Prostate gland (tissue), 2 donors: Measurements from ENCODE around the gene STOM. TPM values are rescaled to one million over a fixed set of nuclear protein-coding genes. Genes with fewer than 3 reads are reported as not detected.

Source experiments
- DNase-seq: peaks from one replicate; pipeline ENCODE4 v3.0.0-alpha.2; 2019; ENCODE audit warnings: low spot score
- H3K27ac ChIP-seq, 2 donors: fragments of 200-600 bp; sonication (generic); 2 replicates each; pipeline ENCODE4 v1.5.1; 2017 to 2019
- H3K27me3 ChIP-seq: fragments of 200-600 bp; sonication (generic); replicated peaks from 2 replicates; pipeline ENCODE4 v1.5.1; 2019; ENCODE audit not compliant: insufficient read depth
- H3K36me3 ChIP-seq, 2 donors: fragments of 200-600 bp; sonication (generic); 1 replicate in 1 of 2; 2 replicates in 1 of 2; pipeline versions ENCODE4 v1.5.1 to v1.8.1; 2017 to 2019
- H3K4me1 ChIP-seq: fragments of 200-600 bp; sonication (generic); replicated peaks from 2 replicates; pipeline ENCODE4 v1.5.1; 2019
- H3K4me3 ChIP-seq, 2 donors: fragments of 200-600 bp; sonication (generic); 2 replicates each; pipeline ENCODE4 v1.5.1; 2017 to 2019
- H3K9me3 ChIP-seq: fragments of 200-600 bp; sonication (generic); 2 replicates; pipeline ENCODE4 v1.5.1; 2017
- POLR2A ChIP-seq: fragments of 450-650 bp; IDR thresholded peaks from one replicate; pipeline ENCODE4 v1.6.1; 2016; ENCODE audit warnings: antibody characterized with exemption, mild to moderate bottlenecking
- POLR2AphosphoS5 ChIP-seq: sonication (generic); formaldehyde crosslinking; IDR thresholded peaks from one replicate; pipeline ENCODE4 v1.6.1; 2017; ENCODE audit warnings: antibody characterized with exemption
- WGBS: methylation state at CpG from one replicate; pipeline ENCODE4 v1.1.5; 2018; 5-methylcytosine and 5-hydroxymethylcytosine counted together
- intact Hi-C: fragments of 100-400 bp; cut with DNase I; formaldehyde crosslinking; loops from one replicate; pipeline ENCODE4 v1.14.2; 2022
- total RNA-seq, 2 donors: library from RNA; depleted of rRNA; stranded (reverse); fragments of >200 nt; gene quantifications; one replicate each; pipeline ENCODE4 v1.1.0, GENCODE V29; 2016
- TF ChIP-seq, protein P1 (sequence below), 4 experiments: fragments of 200-600 bp in 2 of 4; fragments of 450-650 bp in 2 of 4; sonication (generic) in 2 of 4; IDR thresholded peaks; 1 replicate in 3 of 4; 2 replicates in 1 of 4; pipeline ENCODE4 v1.5.1; 2016 to 2019; ENCODE audit warnings: antibody characterized with exemption in 4 of 4, mild to moderate bottlenecking in 2 of 4, moderate library complexity in 2 of 4

Gene STOM
- total RNA-seq, 2 donors from 2014 or later, result 64.3 to 85.1 TPM

DNA sequence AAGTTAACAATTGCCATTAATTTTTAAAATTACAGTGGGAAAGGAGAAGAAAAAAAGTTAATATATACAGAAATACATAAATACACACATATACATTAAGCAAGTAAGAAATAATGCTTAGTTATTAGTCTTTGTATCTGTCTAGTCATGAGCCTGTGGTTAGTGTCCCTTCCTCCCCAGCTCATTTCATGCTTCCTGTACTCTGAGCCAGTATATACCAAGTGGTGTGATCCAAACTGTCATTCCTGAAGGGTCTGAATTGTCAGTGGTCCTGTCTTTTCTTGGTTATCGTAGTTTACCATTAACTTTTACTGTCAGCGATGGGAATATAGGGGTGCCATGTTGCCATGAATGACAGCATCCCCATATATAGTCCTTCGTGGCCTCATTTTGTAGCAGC, 24.2 kb upstream of the STOM start:
- Histone ChIP-seq H3K9me3 (no peaks in the 10 kb centered on the region), H3K27ac (no peak overlapping the region), H3K36me3 (no peaks in the 10 kb centered on the region), H3K4me1 (no peaks in the 10 kb centered on the region), H3K27me3 (no peaks in the 10 kb centered on the region), H3K4me3 (no peak overlapping the region)
- intact Hi-C loops, result no loop called here
- DNase-seq, result no peak
- 96% methylated on average over 3 of the region's 3 CpGs for WGBS
- TF ChIP-seq, protein P1, sequence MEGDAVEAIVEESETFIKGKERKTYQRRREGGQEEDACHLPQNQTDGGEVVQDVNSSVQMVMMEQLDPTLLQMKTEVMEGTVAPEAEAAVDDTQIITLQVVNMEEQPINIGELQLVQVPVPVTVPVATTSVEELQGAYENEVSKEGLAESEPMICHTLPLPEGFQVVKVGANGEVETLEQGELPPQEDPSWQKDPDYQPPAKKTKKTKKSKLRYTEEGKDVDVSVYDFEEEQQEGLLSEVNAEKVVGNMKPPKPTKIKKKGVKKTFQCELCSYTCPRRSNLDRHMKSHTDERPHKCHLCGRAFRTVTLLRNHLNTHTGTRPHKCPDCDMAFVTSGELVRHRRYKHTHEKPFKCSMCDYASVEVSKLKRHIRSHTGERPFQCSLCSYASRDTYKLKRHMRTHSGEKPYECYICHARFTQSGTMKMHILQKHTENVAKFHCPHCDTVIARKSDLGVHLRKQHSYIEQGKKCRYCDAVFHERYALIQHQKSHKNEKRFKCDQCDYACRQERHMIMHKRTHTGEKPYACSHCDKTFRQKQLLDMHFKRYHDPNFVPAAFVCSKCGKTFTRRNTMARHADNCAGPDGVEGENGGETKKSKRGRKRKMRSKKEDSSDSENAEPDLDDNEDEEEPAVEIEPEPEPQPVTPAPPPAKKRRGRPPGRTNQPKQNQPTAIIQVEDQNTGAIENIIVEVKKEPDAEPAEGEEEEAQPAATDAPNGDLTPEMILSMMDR (IDR thresholded peaks at IDR 0.05), result no peak
- no peak for TF ChIP-seq POLR2A
- no peak for TF ChIP-seq POLR2AphosphoS5

DNA sequence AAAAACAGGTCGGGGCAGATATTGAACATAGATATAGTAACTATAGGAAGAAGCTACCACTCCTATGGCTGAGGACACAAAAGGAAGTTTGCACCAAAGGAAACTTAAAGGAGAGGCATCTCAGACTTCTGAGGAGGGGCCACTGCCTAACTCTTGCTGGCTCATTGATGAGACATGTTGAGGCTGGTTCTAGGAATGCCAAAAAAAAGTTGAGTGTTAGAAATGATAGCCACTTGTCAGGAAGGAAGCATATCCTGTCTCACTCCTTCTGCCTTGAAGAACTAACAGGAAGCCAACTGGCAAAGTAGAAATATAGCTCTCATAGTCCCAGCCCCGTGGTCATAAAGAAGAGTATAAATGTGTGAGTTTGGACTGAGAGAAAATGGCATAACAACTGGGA, 23.3 kb upstream of the STOM start:
- 42% methylated on average over 2 of the region's 2 CpGs for WGBS
- H3K27me3 ChIP-seq, result no peaks in the 10 kb centered on the region
- DNase-seq, result no peak
- intact Hi-C loops, result no loop called here
- no peak overlapping the region for H3K27ac ChIP-seq
- TF ChIP-seq, protein P1 (IDR thresholded peaks at IDR 0.05), result no peak
- TF ChIP-seq POLR2A (no peak), POLR2AphosphoS5 (no peak)
- H3K4me1 ChIP-seq, result no peaks in the 10 kb centered on the region
- H3K36me3 ChIP-seq, result no peaks in the 10 kb centered on the region
- no peaks in the 10 kb centered on the region for H3K9me3 ChIP-seq
- H3K4me3 ChIP-seq, result no peak overlapping the region

DNA sequence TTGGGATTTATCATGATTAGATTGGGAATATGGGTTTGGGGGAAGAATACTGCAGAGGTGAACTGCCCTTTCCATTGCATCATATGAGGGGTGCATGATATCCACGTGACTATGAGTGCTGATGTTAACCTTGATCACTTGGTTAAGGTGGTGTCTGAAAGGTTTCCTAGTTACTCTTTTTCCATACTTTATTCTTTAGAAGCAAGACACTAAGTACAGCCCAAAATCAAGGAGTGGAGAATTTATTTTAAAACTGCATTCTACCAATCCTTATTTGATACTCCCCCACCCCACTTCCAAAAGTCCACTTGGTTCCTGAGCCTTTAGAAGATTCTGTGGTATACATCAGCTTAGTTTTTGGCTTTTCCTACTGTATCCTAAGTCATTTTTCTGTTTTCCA, 20.3 kb upstream of the STOM start:
- TF ChIP-seq POLR2AphosphoS5 (no peak), POLR2A (no peak)
- TF ChIP-seq, protein P1 (IDR thresholded peaks at IDR 0.05), result no peak
- WGBS, result 90% methylated on average over 1 of the region's 1 CpG
- H3K4me3 ChIP-seq, result no peak overlapping the region
- H3K36me3 ChIP-seq, result no peaks in the 10 kb centered on the region
- DNase-seq, result no peak
- H3K4me1 ChIP-seq, result no peaks in the 10 kb centered on the region
- intact Hi-C loops, result no loop called here
- H3K27me3 ChIP-seq, result no peaks in the 10 kb centered on the region
- H3K27ac ChIP-seq, result no peak overlapping the region
- no peaks in the 10 kb centered on the region for H3K9me3 ChIP-seq

DNA sequence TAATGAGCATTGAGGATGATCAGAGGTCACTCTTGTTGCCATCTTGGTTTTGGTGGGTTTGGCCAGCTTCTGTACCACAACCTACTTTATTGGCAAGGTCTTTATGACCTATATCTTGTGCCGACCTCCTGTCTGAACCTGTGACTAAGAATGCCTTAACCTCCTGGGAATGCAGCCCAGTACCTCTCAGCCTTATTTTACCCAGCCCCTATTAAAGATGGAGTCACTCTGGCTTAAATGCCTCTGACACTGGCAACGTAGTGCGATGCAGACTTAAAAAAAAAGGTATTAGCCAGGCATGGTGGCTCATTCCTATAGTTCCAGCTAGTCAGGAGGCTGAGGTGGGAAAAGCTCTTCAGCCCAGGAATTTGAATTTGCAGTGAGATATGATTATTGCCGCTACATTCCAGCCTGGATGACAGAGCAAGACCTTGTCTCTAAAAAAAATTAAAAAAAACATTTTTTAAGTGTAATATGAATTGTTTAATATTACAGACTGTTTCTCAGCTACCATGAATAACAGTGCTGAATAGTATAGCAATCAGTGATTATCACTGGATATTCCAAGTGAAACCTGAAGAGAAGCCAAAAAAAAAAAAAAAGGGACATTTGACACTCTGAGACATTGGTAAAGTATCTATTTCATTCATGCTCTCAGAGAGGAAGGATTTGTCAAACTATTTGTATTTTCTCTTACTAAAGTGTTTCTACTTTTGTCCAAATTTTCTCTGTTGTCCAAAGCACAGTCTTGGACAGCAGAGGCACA, 18.3 kb upstream of the STOM start:
- WGBS, result 88% methylated on average over 4 of the region's 4 CpGs
- H3K4me1 ChIP-seq, result no peaks in the 10 kb centered on the region
- intact Hi-C loops, result no loop called here
- H3K4me3 ChIP-seq, result no peak overlapping the region
- DNase-seq, result no peak
- no peak overlapping the region for H3K27ac ChIP-seq
- TF ChIP-seq POLR2AphosphoS5 (no peak), POLR2A (no peak)
- TF ChIP-seq, protein P1 (IDR thresholded peaks at IDR 0.05), result no peak
- no peaks in the 10 kb centered on the region for H3K9me3 ChIP-seq
- H3K36me3 ChIP-seq, result no peaks in the 10 kb centered on the region
- H3K27me3 ChIP-seq, result no peaks in the 10 kb centered on the region
